OCI-LY3 (cell line): Measurements from ENCODE around the gene WDR48.

Experiments
- EZH2phosphoT487 ChIP-seq: fragments of 200-600 bp; shearing (Covaris generic); IDR thresholded peaks from 2 replicates; pipeline ENCODE4 v1.6.1; 2018; ENCODE audit warnings: antibody characterized with exemption, mixed run types, low read depth
- TF ChIP-seq, protein P1 (sequence below): fragments of 200-600, 300-600 bp; sonication (generic); IDR thresholded peaks from 2 replicates; pipeline ENCODE4 v1.5.1; 2014; ENCODE audit warnings: antibody characterized with exemption, low read length, low read depth

DNA sequence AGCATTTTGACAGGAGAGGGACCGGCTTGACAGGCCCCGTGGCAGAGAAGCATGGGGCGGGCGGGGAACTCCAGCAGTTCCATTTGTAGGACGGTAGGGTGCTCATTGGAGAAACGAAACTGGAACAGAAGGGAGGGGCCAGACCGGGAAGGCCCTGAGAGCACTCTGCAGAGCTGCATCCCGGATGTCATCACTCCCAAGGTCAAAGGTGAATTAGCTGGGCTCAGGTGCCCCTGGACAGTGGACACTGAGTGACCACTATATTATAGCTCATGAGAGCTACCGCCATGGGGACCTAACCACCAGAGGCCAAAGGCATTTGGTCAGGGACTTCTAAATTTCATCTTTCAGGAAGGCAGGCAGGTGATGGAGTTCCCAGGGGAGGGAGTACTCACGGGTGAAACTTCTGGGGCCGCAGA lies 94.3 kb downstream of the WDR48 start:
- TF ChIP-seq, protein P1, sequence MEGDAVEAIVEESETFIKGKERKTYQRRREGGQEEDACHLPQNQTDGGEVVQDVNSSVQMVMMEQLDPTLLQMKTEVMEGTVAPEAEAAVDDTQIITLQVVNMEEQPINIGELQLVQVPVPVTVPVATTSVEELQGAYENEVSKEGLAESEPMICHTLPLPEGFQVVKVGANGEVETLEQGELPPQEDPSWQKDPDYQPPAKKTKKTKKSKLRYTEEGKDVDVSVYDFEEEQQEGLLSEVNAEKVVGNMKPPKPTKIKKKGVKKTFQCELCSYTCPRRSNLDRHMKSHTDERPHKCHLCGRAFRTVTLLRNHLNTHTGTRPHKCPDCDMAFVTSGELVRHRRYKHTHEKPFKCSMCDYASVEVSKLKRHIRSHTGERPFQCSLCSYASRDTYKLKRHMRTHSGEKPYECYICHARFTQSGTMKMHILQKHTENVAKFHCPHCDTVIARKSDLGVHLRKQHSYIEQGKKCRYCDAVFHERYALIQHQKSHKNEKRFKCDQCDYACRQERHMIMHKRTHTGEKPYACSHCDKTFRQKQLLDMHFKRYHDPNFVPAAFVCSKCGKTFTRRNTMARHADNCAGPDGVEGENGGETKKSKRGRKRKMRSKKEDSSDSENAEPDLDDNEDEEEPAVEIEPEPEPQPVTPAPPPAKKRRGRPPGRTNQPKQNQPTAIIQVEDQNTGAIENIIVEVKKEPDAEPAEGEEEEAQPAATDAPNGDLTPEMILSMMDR: no peak
- TF ChIP-seq EZH2phosphoT487: no peak
